ENCODE measurements around the gene SGO1.

Gene SGO1

GRCh38 chr3:20140881-20141280 is 45.1 kb downstream of the SGO1 start:
- Histone ChIP-seq H3K4me3 (ENCODE audit: insufficient read depth, low read length, poor library complexity, severe bottlenecking) (no peak overlapping the region), H3F3A (ENCODE audit: insufficient read depth) (no peaks in the 10 kb centered on the region), H3K9ac (ENCODE audit: low read length) (no peak overlapping the region), H3K79me2 (ENCODE audit: insufficient read depth, low read length) (no peaks in the 10 kb centered on the region), H3K9me2 (replicated peaks; ENCODE audit: insufficient read depth, low read length) (no peaks in the 10 kb centered on the region), H3K9me3 (ENCODE audit: insufficient read depth, low read length) (no peaks in the 10 kb centered on the region), H3K27ac (ENCODE audit: low read depth, low read length) (no peak overlapping the region), H3K27me3 (ENCODE audit: low read length) (no peaks in the 10 kb centered on the region), H3K36me3 (ENCODE audit: low read length) (peaks cover 5% of the 10 kb centered on the region; the same call in 1 of the 2 replicates), H2AFZ (ENCODE audit: low read depth, low read length, severe bottlenecking) (no peak overlapping the region), H3K4me2 (ENCODE audit: low read depth, low read length, poor library complexity, severe bottlenecking) (no peak overlapping the region), H4K20me1 (ENCODE audit: low read depth, low read length) (no peaks in the 10 kb centered on the region)
- TF ChIP-seq, protein P1, sequence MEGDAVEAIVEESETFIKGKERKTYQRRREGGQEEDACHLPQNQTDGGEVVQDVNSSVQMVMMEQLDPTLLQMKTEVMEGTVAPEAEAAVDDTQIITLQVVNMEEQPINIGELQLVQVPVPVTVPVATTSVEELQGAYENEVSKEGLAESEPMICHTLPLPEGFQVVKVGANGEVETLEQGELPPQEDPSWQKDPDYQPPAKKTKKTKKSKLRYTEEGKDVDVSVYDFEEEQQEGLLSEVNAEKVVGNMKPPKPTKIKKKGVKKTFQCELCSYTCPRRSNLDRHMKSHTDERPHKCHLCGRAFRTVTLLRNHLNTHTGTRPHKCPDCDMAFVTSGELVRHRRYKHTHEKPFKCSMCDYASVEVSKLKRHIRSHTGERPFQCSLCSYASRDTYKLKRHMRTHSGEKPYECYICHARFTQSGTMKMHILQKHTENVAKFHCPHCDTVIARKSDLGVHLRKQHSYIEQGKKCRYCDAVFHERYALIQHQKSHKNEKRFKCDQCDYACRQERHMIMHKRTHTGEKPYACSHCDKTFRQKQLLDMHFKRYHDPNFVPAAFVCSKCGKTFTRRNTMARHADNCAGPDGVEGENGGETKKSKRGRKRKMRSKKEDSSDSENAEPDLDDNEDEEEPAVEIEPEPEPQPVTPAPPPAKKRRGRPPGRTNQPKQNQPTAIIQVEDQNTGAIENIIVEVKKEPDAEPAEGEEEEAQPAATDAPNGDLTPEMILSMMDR (IDR thresholded peaks at IDR 0.05; ENCODE audit: insufficient read depth, low read length, poor library complexity, severe bottlenecking): no peak
- TF ChIP-seq EZH2phosphoT487 (conservative IDR thresholded peaks at IDR 0.05; ENCODE audit: low read length): no peak

DNA sequence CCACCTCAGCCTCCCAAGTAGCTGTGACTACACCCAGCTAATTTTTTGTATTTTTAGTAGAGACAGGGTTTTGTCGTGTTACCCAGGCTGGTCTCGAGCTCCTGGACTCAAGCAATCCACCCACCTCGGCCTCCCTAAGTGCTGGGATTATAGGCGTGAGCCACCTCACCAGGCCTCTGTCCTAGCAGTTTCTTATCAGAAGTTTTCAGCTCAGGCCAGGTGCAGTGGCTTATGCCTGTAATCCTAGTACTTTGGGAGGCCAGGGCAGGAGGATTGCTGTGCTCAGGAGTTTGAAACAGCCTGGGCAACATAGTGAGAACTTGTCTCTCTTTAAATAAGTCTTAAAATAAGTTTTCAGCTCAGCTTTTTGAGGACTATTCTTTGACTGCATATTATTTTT is 48.4 kb downstream of the SGO1 start:
- H3K27ac ChIP-seq (ENCODE audit: low read depth, low read length): no peak overlapping the region
- no peaks in the 10 kb centered on the region for H3K9me3 ChIP-seq (ENCODE audit: insufficient read depth, low read length)
- H3K4me3 ChIP-seq (ENCODE audit: insufficient read depth, low read length, poor library complexity, severe bottlenecking): no peak overlapping the region
- H3K9me2 ChIP-seq (replicated peaks; ENCODE audit: insufficient read depth, low read length): no peaks in the 10 kb centered on the region
- no peaks in the 10 kb centered on the region for H4K20me1 ChIP-seq (ENCODE audit: low read depth, low read length)
- no peaks in the 10 kb centered on the region for H3K79me2 ChIP-seq (ENCODE audit: insufficient read depth, low read length)
- H2AFZ ChIP-seq (ENCODE audit: low read depth, low read length, severe bottlenecking): no peak overlapping the region
- H3K36me3 ChIP-seq (ENCODE audit: low read length): peaks cover 7% of the 10 kb centered on the region; the same call in 1 of the 2 replicates
- no peak for TF ChIP-seq EZH2phosphoT487 (conservative IDR thresholded peaks at IDR 0.05; ENCODE audit: low read length)
- TF ChIP-seq, protein P1 (IDR thresholded peaks at IDR 0.05; ENCODE audit: insufficient read depth, low read length, poor library complexity, severe bottlenecking): no peak
- H3K9ac ChIP-seq (ENCODE audit: low read length): no peak overlapping the region
- no peaks in the 10 kb centered on the region for H3K27me3 ChIP-seq (ENCODE audit: low read length)
- no peaks in the 10 kb centered on the region for H3F3A ChIP-seq (ENCODE audit: insufficient read depth)
- H3K4me2 ChIP-seq (ENCODE audit: low read depth, low read length, poor library complexity, severe bottlenecking): no peak overlapping the region

DNA sequence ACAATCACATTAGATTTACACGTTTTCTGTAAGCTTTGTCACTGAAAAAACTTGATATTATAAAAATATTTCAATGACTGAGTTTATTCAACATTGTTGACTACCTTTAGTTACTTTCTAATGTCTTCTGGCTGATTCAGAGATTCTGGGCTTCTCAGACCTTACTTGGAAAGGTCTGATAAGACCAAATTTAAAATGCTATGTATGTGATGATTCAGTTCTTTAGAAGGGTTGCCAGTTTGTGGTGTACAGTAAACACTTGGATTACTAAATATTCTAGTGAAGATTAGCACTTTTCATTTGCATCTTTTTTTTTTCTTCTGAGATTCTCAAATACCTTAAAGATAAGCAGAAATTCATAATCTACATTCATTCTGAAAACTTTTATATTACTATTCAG is 49.8 kb downstream of the SGO1 start:
- no peaks in the 10 kb centered on the region for H4K20me1 ChIP-seq (ENCODE audit: low read depth, low read length)
- no peaks in the 10 kb centered on the region for H3K9me2 ChIP-seq (replicated peaks; ENCODE audit: insufficient read depth, low read length)
- no peak overlapping the region for H2AFZ ChIP-seq (ENCODE audit: low read depth, low read length, severe bottlenecking)
- no peaks in the 10 kb centered on the region for H3F3A ChIP-seq (ENCODE audit: insufficient read depth)
- no peaks in the 10 kb centered on the region for H3K79me2 ChIP-seq (ENCODE audit: insufficient read depth, low read length)
- TF ChIP-seq EZH2phosphoT487 (conservative IDR thresholded peaks at IDR 0.05; ENCODE audit: low read length): no peak
- TF ChIP-seq, protein P1 (IDR thresholded peaks at IDR 0.05; ENCODE audit: insufficient read depth, low read length, poor library complexity, severe bottlenecking): no peak
- peaks cover 7% of the 10 kb centered on the region; the same call in 1 of the 2 replicates for H3K36me3 ChIP-seq (ENCODE audit: low read length)
- H3K4me2 ChIP-seq (ENCODE audit: low read depth, low read length, poor library complexity, severe bottlenecking): no peak overlapping the region
- H3K4me3 ChIP-seq (ENCODE audit: insufficient read depth, low read length, poor library complexity, severe bottlenecking): no peak overlapping the region
- H3K27ac ChIP-seq (ENCODE audit: low read depth, low read length): no peak overlapping the region
- no peaks in the 10 kb centered on the region for H3K9me3 ChIP-seq (ENCODE audit: insufficient read depth, low read length)
- H3K27me3 ChIP-seq (ENCODE audit: low read length): no peaks in the 10 kb centered on the region
- H3K9ac ChIP-seq (ENCODE audit: low read length): no peak overlapping the region
